ENCODE data around the gene ASB6.

Gene ASB6

DNA sequence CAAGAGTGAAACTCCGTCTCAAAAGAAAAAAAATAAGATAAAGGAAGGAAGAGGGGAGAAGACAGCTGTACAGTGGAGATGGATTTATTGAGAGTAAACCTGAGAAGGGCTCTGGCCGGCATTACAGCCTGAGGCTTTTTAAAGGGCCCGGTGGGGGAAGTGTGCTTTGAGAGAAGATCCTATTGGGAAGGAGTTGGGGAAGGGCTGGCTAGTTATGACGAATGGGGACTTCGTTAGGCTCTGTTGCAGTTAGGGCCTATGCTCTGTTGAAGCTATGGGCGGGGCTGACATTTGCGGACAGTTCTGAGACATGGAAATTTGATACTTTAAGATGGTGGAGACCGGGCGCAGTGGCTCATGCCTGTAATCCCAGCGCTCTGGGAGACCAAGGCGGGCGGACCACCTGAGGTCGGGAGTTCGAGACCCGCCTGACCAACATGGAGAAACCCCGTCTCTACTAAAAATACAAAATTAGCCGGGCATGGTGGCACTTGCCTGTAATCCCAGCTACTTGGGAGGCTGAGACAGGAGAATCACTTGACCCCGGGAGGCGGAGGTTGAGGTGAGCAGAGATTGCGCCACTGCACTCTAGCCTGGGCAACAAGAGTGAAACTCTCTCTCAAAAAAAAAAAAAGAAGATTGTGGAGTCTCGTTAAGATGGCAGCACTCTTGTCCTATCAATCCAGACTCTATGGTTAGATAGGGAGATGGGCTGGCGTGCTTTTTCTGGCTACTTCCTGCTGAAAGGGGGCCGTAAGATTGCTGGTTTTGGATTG, 54.3 kb downstream of the ASB6 start:
- H3K36me3 ChIP-seq (ENCODE audit: insufficient read depth, low read length): no peaks in the 10 kb centered on the region
- H3K27me3 ChIP-seq (ENCODE audit: insufficient read depth, low read length, poor library complexity): no peaks in the 10 kb centered on the region
- H3K4me2 ChIP-seq (ENCODE audit: insufficient read depth, low read length): no peak overlapping the region
- H3K27ac ChIP-seq (ENCODE audit: low read length): no peak overlapping the region
- no peak overlapping the region for H2AFZ ChIP-seq (ENCODE audit: low read depth, low read length)
- no peak overlapping the region for H3K4me3 ChIP-seq (ENCODE audit: low read depth in 1 of 2, low read length in 2 of 2)
- TF ChIP-seq CTCF (IDR thresholded peaks at IDR 0.05; ENCODE audit: borderline replicate concordance, extremely low read depth, low read length, poor library complexity, severe bottlenecking) (no peak), EZH2 (IDR thresholded peaks at IDR 0.05; ENCODE audit: borderline replicate concordance, low read depth, low read length, severe bottlenecking) (no peak)
- no peak for DNase-seq
- no peaks in the 10 kb centered on the region for H3K79me2 ChIP-seq (ENCODE audit: insufficient read depth, low read length)
- no peaks in the 10 kb centered on the region for H4K20me1 ChIP-seq (ENCODE audit: insufficient read depth, low read length)
- H3K9ac ChIP-seq (ENCODE audit: low read depth, low read length): no peak overlapping the region
- peaks cover 19% of the 10 kb centered on the region for H3K4me1 ChIP-seq (ENCODE audit: insufficient read depth, low read length)
- no peak for ATAC-seq (ENCODE audit: insufficient read depth, low read depth)
- no peaks in the 10 kb centered on the region for H3K9me3 ChIP-seq (ENCODE audit: insufficient read depth, low read length, severe bottlenecking)

GRCh38 chr9:129586685-129587084, 55.3 kb downstream of the ASB6 start:
- H3K9me3 ChIP-seq (ENCODE audit: insufficient read depth, low read length, severe bottlenecking): no peaks in the 10 kb centered on the region
- peak; percentile 76 for ATAC-seq (ENCODE audit: insufficient read depth, low read depth)
- no peak overlapping the region for H3K27ac ChIP-seq (ENCODE audit: low read length)

DNA sequence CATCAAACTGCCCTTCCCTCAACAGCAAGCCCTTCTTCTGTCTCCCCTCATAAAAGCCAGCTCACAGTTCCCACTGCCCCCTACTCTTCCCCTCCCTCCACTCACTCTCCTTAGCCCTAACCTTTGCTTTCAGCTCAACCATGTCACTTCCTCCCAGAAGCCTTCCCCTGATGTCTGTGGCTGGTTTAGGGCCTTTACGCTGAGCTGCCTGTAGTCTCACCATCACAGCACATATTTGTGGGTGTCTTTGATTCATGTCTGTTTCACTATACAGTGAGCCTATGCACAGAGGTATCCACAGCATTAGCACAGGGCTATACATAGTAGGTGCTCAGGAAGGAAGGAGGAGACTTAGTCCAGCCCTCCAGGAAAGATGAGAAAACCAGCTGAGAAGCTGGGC, 55.7 kb downstream of the ASB6 start:
- Histone ChIP-seq H3K79me2 (ENCODE audit: insufficient read depth, low read length) (no peaks in the 10 kb centered on the region), H3K9me3 (ENCODE audit: insufficient read depth, low read length, severe bottlenecking) (no peaks in the 10 kb centered on the region), H3K27ac (ENCODE audit: low read length) (no peak overlapping the region), H3K4me2 (ENCODE audit: insufficient read depth, low read length) (no peak overlapping the region), H3K4me3 (ENCODE audit: low read depth in 1 of 2, low read length in 2 of 2) (no peak overlapping the region), H2AFZ (ENCODE audit: low read depth, low read length) (no peak overlapping the region), H4K20me1 (ENCODE audit: insufficient read depth, low read length) (no peaks in the 10 kb centered on the region), H3K36me3 (ENCODE audit: insufficient read depth, low read length) (no peaks in the 10 kb centered on the region), H3K4me1 (ENCODE audit: insufficient read depth, low read length) (peaks cover 19% of the 10 kb centered on the region), H3K27me3 (ENCODE audit: insufficient read depth, low read length, poor library complexity) (no peaks in the 10 kb centered on the region), H3K9ac (ENCODE audit: low read depth, low read length) (no peak overlapping the region)
- no peak for TF ChIP-seq EZH2 (IDR thresholded peaks at IDR 0.05; ENCODE audit: borderline replicate concordance, low read depth, low read length, severe bottlenecking)
- TF ChIP-seq CTCF (IDR thresholded peaks at IDR 0.05; ENCODE audit: borderline replicate concordance, extremely low read depth, low read length, poor library complexity, severe bottlenecking): no peak
- ATAC-seq (ENCODE audit: insufficient read depth, low read depth) (peak; percentile 32), DNase-seq (no peak)

More at GRCh38 chr9:129586685-129587084, 55.3 kb downstream of the ASB6 start:
- Histone ChIP-seq H3K79me2 (ENCODE audit: insufficient read depth, low read length) (no peaks in the 10 kb centered on the region), H3K36me3 (ENCODE audit: insufficient read depth, low read length) (no peaks in the 10 kb centered on the region), H3K4me1 (ENCODE audit: insufficient read depth, low read length) (peaks cover 19% of the 10 kb centered on the region), H3K4me3 (ENCODE audit: low read depth in 1 of 2, low read length in 2 of 2) (no peak overlapping the region), H3K27me3 (ENCODE audit: insufficient read depth, low read length, poor library complexity) (no peaks in the 10 kb centered on the region), H2AFZ (ENCODE audit: low read depth, low read length) (no peak overlapping the region), H3K9ac (ENCODE audit: low read depth, low read length) (no peak overlapping the region), H4K20me1 (ENCODE audit: insufficient read depth, low read length) (no peaks in the 10 kb centered on the region), H3K4me2 (ENCODE audit: insufficient read depth, low read length) (no peak overlapping the region)
- DNase-seq: peak; percentile 68
- no peak for TF ChIP-seq CTCF (IDR thresholded peaks at IDR 0.05; ENCODE audit: borderline replicate concordance, extremely low read depth, low read length, poor library complexity, severe bottlenecking)
- TF ChIP-seq EZH2 (IDR thresholded peaks at IDR 0.05; ENCODE audit: borderline replicate concordance, low read depth, low read length, severe bottlenecking): no peak

Measured in DND-41 (cell line).